HEK293 (cell line): ENCODE results near the gene RXFP4.

Experiments
- BCL11B ChIP-seq: fragments of 450-650 bp; formaldehyde crosslinking; IDR thresholded peaks from 2 replicates; pipeline ENCODE4 v1.5.1; 2016; ENCODE audit warnings: low read depth, missing biosample characterization, missing genetic modification characterization
- FEZF1 ChIP-seq: fragments of 450-650 bp; formaldehyde crosslinking; IDR thresholded peaks from 2 replicates; pipeline ENCODE4 v1.5.1; 2016; ENCODE audit warnings: missing biosample characterization, missing genetic modification characterization
- GLIS2 ChIP-seq: fragments of 450-650 bp; formaldehyde crosslinking; IDR thresholded peaks from 2 replicates; pipeline ENCODE4 v1.5.1; 2016; ENCODE audit warnings: missing biosample characterization, missing genetic modification characterization
- HOXC10 ChIP-seq: sonication (generic); formaldehyde crosslinking; IDR thresholded peaks from 2 replicates; pipeline ENCODE4 v1.8.1; 2023; ENCODE audit warnings: mild to moderate bottlenecking, missing genetic modification reagents
- HOXD13 ChIP-seq: sonication (generic); formaldehyde crosslinking; IDR thresholded peaks from 2 replicates; pipeline ENCODE4 v1.8.0; 2022; ENCODE audit warnings: missing genetic modification reagents, borderline replicate concordance
- MYNN ChIP-seq: fragments of 450-650 bp; formaldehyde crosslinking; IDR thresholded peaks from 2 replicates; pipeline ENCODE4 v1.5.1; 2016; ENCODE audit warnings: missing biosample characterization, missing genetic modification characterization, borderline replicate concordance
- MZF1 ChIP-seq: fragments of 450-650 bp; formaldehyde crosslinking; IDR thresholded peaks from 2 replicates; pipeline ENCODE4 v1.5.1; 2017; ENCODE audit warnings: missing biosample characterization, missing genetic modification characterization, borderline replicate concordance
- PRDM10 ChIP-seq: fragments of 450-650 bp; formaldehyde crosslinking; IDR thresholded peaks from 2 replicates; pipeline ENCODE4 v1.5.1; 2016; ENCODE audit warnings: missing biosample characterization, missing genetic modification characterization
- SALL2 ChIP-seq: fragments of 450-650 bp; formaldehyde crosslinking; IDR thresholded peaks from 2 replicates; pipeline ENCODE4 v1.5.0; 2017; ENCODE audit warnings: missing biosample characterization, mild to moderate bottlenecking, missing genetic modification characterization, borderline replicate concordance
- SP7 ChIP-seq: fragments of 450-650 bp; formaldehyde crosslinking; IDR thresholded peaks from 2 replicates; pipeline ENCODE4 v1.5.1; 2016; ENCODE audit warnings: missing biosample characterization, missing genetic modification characterization
- YY2 ChIP-seq: fragments of 450-650 bp; formaldehyde crosslinking; IDR thresholded peaks from 2 replicates; pipeline ENCODE4 v1.5.1; 2016; ENCODE audit warnings: missing biosample characterization, missing genetic modification characterization
- ZBTB48 ChIP-seq: fragments of 450-650 bp; formaldehyde crosslinking; IDR thresholded peaks from 2 replicates; pipeline ENCODE4 v1.5.1; 2016; ENCODE audit warnings: missing biosample characterization, missing genetic modification characterization
- ZBTB7A ChIP-seq: fragments of 450-650 bp; formaldehyde crosslinking; IDR thresholded peaks from 2 replicates; pipeline ENCODE4 v1.5.1; 2016; ENCODE audit warnings: low read depth, missing biosample characterization, missing genetic modification characterization
- ZBTB8A ChIP-seq: fragments of 450-650 bp; formaldehyde crosslinking; IDR thresholded peaks from 2 replicates; pipeline ENCODE4 v1.5.1; 2016; ENCODE audit warnings: missing biosample characterization, missing genetic modification characterization
- ZEB2 ChIP-seq: fragments of 450-650 bp; formaldehyde crosslinking; IDR thresholded peaks from 2 replicates; pipeline ENCODE4 v1.5.1; 2016; ENCODE audit warnings: missing biosample characterization, missing genetic modification characterization
- ZFHX2 ChIP-seq: fragments of 450-650 bp; formaldehyde crosslinking; conservative IDR thresholded peaks from 2 replicates; pipeline ENCODE4 v1.5.1; 2016; ENCODE audit warnings: missing biosample characterization, missing genetic modification characterization
- ZNF114 ChIP-seq: fragments of 450-650 bp; formaldehyde crosslinking; IDR thresholded peaks from 2 replicates; pipeline ENCODE4 v1.5.0; 2017; ENCODE audit warnings: missing biosample characterization, missing genetic modification characterization
- ZNF121 ChIP-seq: fragments of 450-650 bp; formaldehyde crosslinking; IDR thresholded peaks from 2 replicates; pipeline ENCODE4 v1.5.1; 2016; ENCODE audit warnings: missing biosample characterization, missing genetic modification characterization
- ZNF2 ChIP-seq: fragments of 450-650 bp; formaldehyde crosslinking; IDR thresholded peaks from 2 replicates; pipeline ENCODE4 v1.5.1; 2016; ENCODE audit warnings: missing biosample characterization, missing genetic modification characterization
- ZNF280D ChIP-seq: fragments of 450-650 bp; formaldehyde crosslinking; IDR thresholded peaks from 2 replicates; pipeline ENCODE4 v1.5.1; 2016; ENCODE audit warnings: missing biosample characterization, missing genetic modification characterization
- ZNF416 ChIP-seq: fragments of 450-650 bp; formaldehyde crosslinking; IDR thresholded peaks from 2 replicates; pipeline ENCODE4 v1.5.1; 2016; ENCODE audit warnings: missing biosample characterization, missing genetic modification characterization
- ZNF423 ChIP-seq: fragments of 450-650 bp; formaldehyde crosslinking; IDR thresholded peaks from 2 replicates; pipeline ENCODE4 v1.5.1; 2016; ENCODE audit warnings: missing biosample characterization, missing genetic modification characterization
- ZNF426 ChIP-seq: fragments of 450-650 bp; formaldehyde crosslinking; IDR thresholded peaks from 2 replicates; pipeline ENCODE4 v1.5.1; 2017; ENCODE audit warnings: missing biosample characterization, missing genetic modification characterization, mild to moderate bottlenecking, inconsistent platforms, moderate library complexity
- ZNF48 ChIP-seq: fragments of 450-650 bp; formaldehyde crosslinking; IDR thresholded peaks from 2 replicates; pipeline ENCODE4 v1.5.1; 2016; ENCODE audit warnings: missing biosample characterization, missing genetic modification characterization
- ZNF549 ChIP-seq: fragments of 450-650 bp; IDR thresholded peaks from 2 replicates; pipeline ENCODE4 v1.5.1; 2018; ENCODE audit warnings: missing biosample characterization, missing genetic modification characterization, mild to moderate bottlenecking, inconsistent platforms, moderate library complexity
- ZNF558 ChIP-seq: fragments of 450-650 bp; formaldehyde crosslinking; IDR thresholded peaks from 2 replicates; pipeline ENCODE4 v1.5.1; 2016; ENCODE audit warnings: missing biosample characterization, missing genetic modification characterization
- ZNF664 ChIP-seq: fragments of 450-650 bp; formaldehyde crosslinking; IDR thresholded peaks from 2 replicates; pipeline ENCODE4 v1.5.1; 2016; ENCODE audit warnings: missing biosample characterization, missing genetic modification characterization
- ZNF747 ChIP-seq: fragments of 450-650 bp; formaldehyde crosslinking; IDR thresholded peaks from 2 replicates; pipeline ENCODE4 v1.5.1; 2016; ENCODE audit warnings: missing biosample characterization, missing genetic modification characterization
- ZNF768 ChIP-seq: fragments of 450-650 bp; formaldehyde crosslinking; IDR thresholded peaks from 2 replicates; pipeline ENCODE4 v1.5.1; 2018; ENCODE audit warnings: missing biosample characterization, mild to moderate bottlenecking, missing genetic modification characterization
- ZNF791 ChIP-seq: fragments of 450-650 bp; formaldehyde crosslinking; IDR thresholded peaks from 2 replicates; pipeline ENCODE4 v1.5.1; 2016; ENCODE audit warnings: missing biosample characterization, missing genetic modification characterization
- ZNF830 ChIP-seq: fragments of 450-650 bp; IDR thresholded peaks from 2 replicates; pipeline ENCODE4 v1.5.0; 2018; ENCODE audit warnings: missing biosample characterization, missing genetic modification characterization, low read depth, mild to moderate bottlenecking, moderate library complexity
- ZSCAN16 ChIP-seq: fragments of 450-650 bp; formaldehyde crosslinking; IDR thresholded peaks from 2 replicates; pipeline ENCODE4 v1.5.1; 2016; ENCODE audit warnings: missing biosample characterization, missing genetic modification characterization
- ZSCAN18 ChIP-seq: fragments of 450-650 bp; formaldehyde crosslinking; IDR thresholded peaks from 2 replicates; pipeline ENCODE4 v1.5.1; 2016; ENCODE audit warnings: missing biosample characterization, missing genetic modification characterization
- ZSCAN23 ChIP-seq: fragments of 450-650 bp; formaldehyde crosslinking; IDR thresholded peaks from 2 replicates; pipeline ENCODE4 v1.5.1; 2016; ENCODE audit warnings: missing biosample characterization, missing genetic modification characterization

Gene RXFP4

GRCh38 chr1:155977690-155978324, 36.4 kb downstream of the RXFP4 start (continued):
- no peak for TF ChIP-seq ZEB2 (tag by site-specific recombination)
- peak; percentile 96 for TF ChIP-seq GLIS2 (tag by site-specific recombination)
- no peak for TF ChIP-seq ZSCAN18
- 0 out of 2 replicates have a peak, but pooled peaks have one; percentile 34 for TF ChIP-seq ZNF2
- peak; percentile 96 for TF ChIP-seq MYNN
- TF ChIP-seq ZNF280D = no peak
- no peak for TF ChIP-seq ZNF114 (tag by site-specific recombination)
- TF ChIP-seq ZNF830 (tag by site-specific recombination) = no peak
- peak; percentile 47; the same call in 1 of the 2 replicates for TF ChIP-seq ZBTB48 (tag by site-specific recombination)
- TF ChIP-seq ZSCAN23 (tag by site-specific recombination) = no peak
- no peak for TF ChIP-seq BCL11B (tag by site-specific recombination)
- TF ChIP-seq ZNF416 = 0 out of 2 replicates have a peak, but pooled peaks have one; percentile 31
- no peak for TF ChIP-seq ZNF664 (tag by site-specific recombination)
- no peak for TF ChIP-seq ZNF423 (tag by site-specific recombination)
- TF ChIP-seq ZNF747 (tag by site-specific recombination) = no peak
- TF ChIP-seq ZNF558 (tag by site-specific recombination) = no peak
- TF ChIP-seq PRDM10 (tag by site-specific recombination) = peak; percentile 98
- TF ChIP-seq ZSCAN16 (tag by site-specific recombination) = no peak
- peak; percentile 78 for TF ChIP-seq ZFHX2 (tag by site-specific recombination)
- peak; percentile 91 for TF ChIP-seq MZF1 (tag by site-specific recombination)
- TF ChIP-seq ZNF791 (tag by site-specific recombination) = no peak
- TF ChIP-seq ZBTB8A (tag by site-specific recombination) = no peak
- TF ChIP-seq HOXD13 = no peak
- no peak for TF ChIP-seq ZNF549
- no peak for TF ChIP-seq HOXC10 (CRISPR knock-in tag)
- no peak for TF ChIP-seq ZBTB7A (tag by site-specific recombination)
- TF ChIP-seq YY2 (tag by site-specific recombination) = no peak
- TF ChIP-seq ZNF48 (tag by site-specific recombination) = no peak
- no peak for TF ChIP-seq SP7
- no peak for TF ChIP-seq ZNF426 (tag by site-specific recombination)
- TF ChIP-seq ZNF768 (tag by site-specific recombination) = no peak
- TF ChIP-seq FEZF1 (tag by site-specific recombination) = no peak
- TF ChIP-seq ZNF121 = no peak
- TF ChIP-seq SALL2 (tag by site-specific recombination) = no peak
